ENCODE data around the gene ZDHHC19.

ZDHHC19 gene

DNA sequence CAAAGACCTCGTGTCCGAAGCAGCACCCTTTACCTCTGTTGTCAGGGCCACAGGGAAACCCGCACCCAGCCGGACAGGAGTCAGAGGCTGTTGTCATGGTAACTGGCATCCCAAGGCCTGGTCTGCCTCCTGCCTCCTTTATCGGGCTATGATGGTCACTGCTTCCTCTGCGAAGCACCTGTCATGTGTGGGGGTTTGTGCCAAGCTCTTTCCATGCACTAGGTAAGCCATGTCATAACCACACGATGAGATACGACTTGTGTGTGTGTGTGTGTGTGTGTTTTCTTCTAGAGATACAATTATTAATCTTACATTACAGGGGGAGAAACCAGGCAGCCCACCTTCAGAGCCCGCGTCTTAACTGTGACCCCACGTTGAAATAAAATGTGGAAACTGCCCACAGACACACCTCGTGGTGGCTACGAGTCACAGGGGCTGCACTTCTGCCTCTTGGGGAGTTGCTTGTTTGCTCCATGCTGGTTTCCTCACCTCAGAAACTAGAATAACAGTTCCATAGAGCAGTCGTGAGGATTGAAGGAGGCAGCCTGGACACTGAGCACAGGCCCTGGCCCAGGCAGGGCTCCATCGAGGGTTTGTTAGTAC, 18.0 kb downstream of the ZDHHC19 start:
- H3K4me3 ChIP-seq (ENCODE audit: low read depth, low read length): no peak overlapping the region
- ChIA-PET CTCF (interaction anchor here (1.4 to 13.6 kb wide), 2 partner anchors 120 to 167 kb away, joined by 6 to 298 read pairs; no protein-coding TSS in a partner anchor), POLR2A (no interaction called here)
- TF ChIP-seq, protein P1, sequence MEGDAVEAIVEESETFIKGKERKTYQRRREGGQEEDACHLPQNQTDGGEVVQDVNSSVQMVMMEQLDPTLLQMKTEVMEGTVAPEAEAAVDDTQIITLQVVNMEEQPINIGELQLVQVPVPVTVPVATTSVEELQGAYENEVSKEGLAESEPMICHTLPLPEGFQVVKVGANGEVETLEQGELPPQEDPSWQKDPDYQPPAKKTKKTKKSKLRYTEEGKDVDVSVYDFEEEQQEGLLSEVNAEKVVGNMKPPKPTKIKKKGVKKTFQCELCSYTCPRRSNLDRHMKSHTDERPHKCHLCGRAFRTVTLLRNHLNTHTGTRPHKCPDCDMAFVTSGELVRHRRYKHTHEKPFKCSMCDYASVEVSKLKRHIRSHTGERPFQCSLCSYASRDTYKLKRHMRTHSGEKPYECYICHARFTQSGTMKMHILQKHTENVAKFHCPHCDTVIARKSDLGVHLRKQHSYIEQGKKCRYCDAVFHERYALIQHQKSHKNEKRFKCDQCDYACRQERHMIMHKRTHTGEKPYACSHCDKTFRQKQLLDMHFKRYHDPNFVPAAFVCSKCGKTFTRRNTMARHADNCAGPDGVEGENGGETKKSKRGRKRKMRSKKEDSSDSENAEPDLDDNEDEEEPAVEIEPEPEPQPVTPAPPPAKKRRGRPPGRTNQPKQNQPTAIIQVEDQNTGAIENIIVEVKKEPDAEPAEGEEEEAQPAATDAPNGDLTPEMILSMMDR (IDR thresholded peaks at IDR 0.05; ENCODE audit: insufficient read depth, low read length, missing control alignments): no peak
- no peak for DNase-seq (ENCODE audit: low read depth, low spot score)

DNA sequence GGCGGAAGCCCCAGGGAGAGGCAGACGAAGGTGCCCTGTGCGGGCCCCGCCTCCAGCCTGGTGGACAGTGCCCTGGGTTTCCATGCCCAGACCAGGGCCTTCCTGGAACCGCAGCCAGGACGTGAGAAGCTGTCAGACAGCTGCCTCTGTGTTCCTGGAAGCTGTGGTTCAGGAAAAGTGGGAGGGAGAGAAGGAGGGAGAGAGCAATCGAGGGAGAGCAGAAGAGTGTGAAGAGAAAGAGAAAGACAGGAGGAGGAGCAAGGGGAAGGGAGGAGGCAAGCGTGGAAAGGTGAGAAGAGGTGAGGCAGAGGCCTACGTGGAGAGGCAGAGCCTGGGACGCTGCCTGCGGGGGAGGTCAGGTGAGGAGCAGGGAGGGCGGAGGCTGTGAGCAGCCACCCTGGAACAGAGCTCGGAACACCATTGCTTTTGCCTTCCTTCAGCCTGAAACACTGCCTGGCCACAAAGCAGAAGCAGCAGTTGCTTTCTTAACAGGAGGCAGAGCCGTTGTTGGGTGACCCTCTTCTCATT, 18.6 kb downstream of the ZDHHC19 start:
- no peak for DNase-seq (ENCODE audit: low read depth, low spot score)
- CTCF ChIA-PET: interaction anchor here (13.6 kb wide), 1 partner anchor 119 kb away, joined by 298 read pairs; no protein-coding TSS in a partner anchor
- POLR2A ChIA-PET: no interaction called here
- TF ChIP-seq, protein P1 (IDR thresholded peaks at IDR 0.05; ENCODE audit: insufficient read depth, low read length, missing control alignments): no peak
- no peak overlapping the region for H3K4me3 ChIP-seq (ENCODE audit: low read depth, low read length)

DNA sequence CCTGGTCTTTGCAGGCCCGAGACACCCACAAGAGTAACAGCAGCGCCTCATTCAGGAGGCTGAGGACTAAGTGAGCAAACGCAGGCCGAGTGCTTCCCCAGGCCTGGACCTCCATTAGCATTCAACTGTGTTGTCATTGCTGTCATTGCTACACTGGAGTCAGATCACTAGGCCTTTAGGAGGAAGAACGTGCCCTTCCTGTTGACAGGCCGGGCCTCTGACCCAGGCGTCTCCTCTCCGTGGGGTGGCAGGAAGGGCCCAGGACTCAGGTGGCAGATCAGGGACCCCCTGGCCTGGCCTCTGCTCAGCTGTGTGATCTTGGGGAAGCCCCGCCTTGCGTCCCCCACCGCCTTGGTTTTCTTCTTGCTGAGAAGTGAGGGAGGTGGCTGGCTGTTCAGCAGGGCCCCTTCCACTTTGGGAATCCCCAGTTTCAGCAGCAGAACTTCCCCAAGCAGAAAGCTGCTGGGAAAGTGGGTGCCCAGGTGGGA, 19.1 kb downstream of the ZDHHC19 start:
- H3K4me3 ChIP-seq (ENCODE audit: low read depth, low read length): no peak overlapping the region
- TF ChIP-seq, protein P1 (IDR thresholded peaks at IDR 0.05; ENCODE audit: insufficient read depth, low read length, missing control alignments): no peak
- POLR2A ChIA-PET: no interaction called here
- DNase-seq (ENCODE audit: low read depth, low spot score): no peak
- CTCF ChIA-PET: interaction anchor here (13.6 kb wide), 1 partner anchor 119 kb away, joined by 298 read pairs; no protein-coding TSS in a partner anchor

DNA sequence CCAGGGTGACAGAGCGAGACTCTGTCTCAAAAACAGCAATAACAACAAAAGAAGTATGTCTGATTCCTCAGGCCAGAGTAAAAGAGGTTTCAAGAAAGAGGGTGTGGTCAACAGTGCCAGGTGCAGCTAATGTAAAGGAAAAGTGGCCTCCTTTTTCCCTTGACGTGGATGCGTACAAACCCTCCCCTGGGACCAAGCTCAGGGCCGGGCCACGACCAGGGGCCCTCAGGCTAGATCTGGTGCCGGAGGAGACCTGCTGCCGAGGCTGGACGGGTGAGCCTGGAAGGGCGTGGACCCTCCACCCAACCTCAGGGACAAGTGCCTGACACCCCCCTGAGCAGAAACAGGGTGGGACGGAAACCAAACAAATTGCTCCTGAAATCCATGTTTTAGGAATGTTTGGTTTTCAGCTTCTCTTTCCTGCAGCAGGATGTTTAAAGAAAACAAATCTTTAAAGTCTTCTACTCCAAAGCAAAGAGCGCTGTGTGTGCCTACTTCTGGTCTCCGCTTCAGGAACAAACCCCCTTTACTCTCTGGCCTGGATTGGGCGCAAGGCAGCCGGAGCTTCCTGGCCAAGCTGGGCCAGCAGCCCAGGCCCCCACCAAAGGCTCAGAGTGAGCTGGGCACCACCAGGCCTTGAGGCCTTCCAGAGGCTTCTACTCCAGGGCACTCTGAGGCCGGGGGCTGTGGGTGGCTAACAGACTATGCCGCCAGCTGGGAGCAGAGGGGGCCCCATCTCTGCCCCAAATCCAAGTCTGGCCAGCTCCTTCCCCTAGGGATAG, 21.4 kb downstream of the ZDHHC19 start:
- POLR2A ChIA-PET: no interaction called here
- CTCF ChIA-PET: interaction anchor here (1.8 to 1.9 kb wide), 2 partner anchors 9 to 116 kb away, joined by 4 to 5 read pairs; no protein-coding TSS in a partner anchor

DNA sequence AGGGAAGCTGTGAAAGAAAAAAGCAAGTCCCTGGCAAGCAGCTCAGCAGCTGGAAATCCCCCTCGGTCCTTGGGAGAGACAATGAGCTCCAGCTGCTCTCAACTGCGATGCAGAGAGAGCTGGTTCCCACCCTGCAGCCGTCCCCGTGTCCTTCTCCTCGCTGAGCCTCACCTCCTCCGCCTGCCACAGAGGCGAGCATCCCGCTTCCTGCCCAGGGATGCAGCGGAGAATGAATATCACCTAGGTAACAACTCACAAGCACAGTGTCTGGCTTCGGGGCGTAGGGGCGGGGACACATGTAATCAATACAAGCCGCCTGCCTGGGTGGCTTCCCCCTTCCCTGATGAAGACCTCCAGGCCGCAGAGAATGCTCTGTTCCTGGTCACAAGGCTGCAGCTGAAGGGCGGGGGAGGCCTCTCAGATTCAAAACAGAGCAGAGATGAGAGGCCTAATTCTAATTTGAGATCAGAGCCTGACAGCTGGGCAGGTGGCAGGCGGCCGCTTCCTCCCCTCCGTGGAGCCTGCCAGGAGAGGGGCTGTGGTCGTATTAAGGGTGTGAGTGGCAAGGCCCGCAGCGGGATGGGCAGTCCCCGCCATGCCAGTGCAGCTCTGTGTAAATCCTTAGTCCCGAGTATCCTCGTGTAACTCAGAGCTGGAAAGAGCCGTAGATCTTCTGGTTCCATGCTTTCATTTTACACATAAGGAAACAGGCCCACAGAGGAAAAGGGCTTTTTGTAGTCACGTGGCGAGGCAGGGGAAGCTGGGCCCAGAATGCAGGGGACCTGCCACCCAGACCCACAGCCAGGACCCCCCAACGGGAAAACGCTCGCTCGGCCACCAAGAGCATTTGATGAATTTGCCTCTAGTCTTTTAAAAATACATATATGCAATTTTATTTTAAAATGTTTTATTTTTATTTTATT, 24.3 kb downstream of the ZDHHC19 start:
- TF ChIP-seq, protein P1 (IDR thresholded peaks at IDR 0.05; ENCODE audit: insufficient read depth, low read length, missing control alignments): no peak
- ChIA-PET CTCF (interaction anchor here (0.5 to 4.0 kb wide), 4 partner anchors 10 to 114 kb away, joined by 3 to 28 read pairs (median 13); no protein-coding TSS in a partner anchor), POLR2A (no interaction called here)
- no peak for DNase-seq (ENCODE audit: low read depth, low spot score)
- H3K4me3 ChIP-seq (ENCODE audit: low read depth, low read length): no peak overlapping the region

More for the DNA sequence above, 21.4 kb downstream of the ZDHHC19 start:
- no peak overlapping the region for H3K4me3 ChIP-seq (ENCODE audit: low read depth, low read length)
- TF ChIP-seq, protein P1 (IDR thresholded peaks at IDR 0.05; ENCODE audit: insufficient read depth, low read length, missing control alignments): no peak
- no peak for DNase-seq (ENCODE audit: low read depth, low spot score)
